Activated CD8-positive, alpha-beta memory T cell treated with anti-CD3 and anti-CD28 coated beads for 1 hour (primary cell): ENCODE measurements around the gene ALPL.
"Not testable (repeated sequence)": the region's sequence is repeated elsewhere in the genome, so short reads cannot be mapped to it uniquely, and the experiment has no call there.

Source experiments
- DNase-seq, 2 donors: peaks; one replicate each; pipeline ENCODE4 v3.0.0-alpha.2; 2020; ENCODE audit warnings: low read depth in 1 of 2; ENCODE audit errors: extremely low read depth in 1 of 2

The ALPL gene

DNA sequence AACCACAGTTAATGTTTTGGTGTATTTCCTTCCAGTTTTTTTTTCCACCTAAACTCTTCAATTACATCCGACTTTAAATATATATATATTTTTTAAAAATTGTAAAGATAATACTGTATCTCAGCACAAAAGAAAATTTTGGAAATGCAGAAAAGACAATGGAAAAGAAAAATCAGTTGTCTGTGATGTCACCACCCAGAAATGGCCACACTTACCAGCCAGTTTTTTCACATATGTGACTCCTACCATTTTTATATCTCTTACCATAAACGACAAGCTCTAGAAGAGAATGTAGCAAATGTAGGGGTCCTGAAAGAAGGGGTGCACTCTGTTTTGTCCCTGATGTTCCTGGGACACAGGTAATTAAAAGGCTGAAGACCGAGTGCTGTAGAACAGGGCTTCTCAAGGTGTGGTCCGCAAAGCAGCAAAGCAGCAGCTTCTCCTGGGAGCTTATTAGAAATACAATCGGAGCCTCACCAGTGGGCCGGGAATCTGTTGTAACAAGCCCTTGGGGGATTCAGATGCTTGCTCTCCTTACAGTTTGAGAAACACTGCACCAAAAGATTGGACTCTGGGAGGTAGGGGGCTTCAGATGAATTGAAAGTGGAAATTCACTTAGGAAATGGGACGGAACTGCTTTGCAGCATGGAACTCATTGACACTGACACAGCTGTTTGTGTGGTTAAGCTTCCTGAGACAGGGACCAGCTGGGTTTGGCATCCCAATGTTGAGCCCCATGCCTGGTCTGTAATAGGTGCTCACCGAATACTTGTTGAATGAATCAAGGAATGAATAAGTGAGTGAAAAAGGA lies 44.1 kb downstream of the ALPL start:
- DNase-seq = no peak

GRCh38 chr1:21559788-21560567 lies 50.8 kb downstream of the ALPL start:
- no peak for DNase-seq

DNA sequence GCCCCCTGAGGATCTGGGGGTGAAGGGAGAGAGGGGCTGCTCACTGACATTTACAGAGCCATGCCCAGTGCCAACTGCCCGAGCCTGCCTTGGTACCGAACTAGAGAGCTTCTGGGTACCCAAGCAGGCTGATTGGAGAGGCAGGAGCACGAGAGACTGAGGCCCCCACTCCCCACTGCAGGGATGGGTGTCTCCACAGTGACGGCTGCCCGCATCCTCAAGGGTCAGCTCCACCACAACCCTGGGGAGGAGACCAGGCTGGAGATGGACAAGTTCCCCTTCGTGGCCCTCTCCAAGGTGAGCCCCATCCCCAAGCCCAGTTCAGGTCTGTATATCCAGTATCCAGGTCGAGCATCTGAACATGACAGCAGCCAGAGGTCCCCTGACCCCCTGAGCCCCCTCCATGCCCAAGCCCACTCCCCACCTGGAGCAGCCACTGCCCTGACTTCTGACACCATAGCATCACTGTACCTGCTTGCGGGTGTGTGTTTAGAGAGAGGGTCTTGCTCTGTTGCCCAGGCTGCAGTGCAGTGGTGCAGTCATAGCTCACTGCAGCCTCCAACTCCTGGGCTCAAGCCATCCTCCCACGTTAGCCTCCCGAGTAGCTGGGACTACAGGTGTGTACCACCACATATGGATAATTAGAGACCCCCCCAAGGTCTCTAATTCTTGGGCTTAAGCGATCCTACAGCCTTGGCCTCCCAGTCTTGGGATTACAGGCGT lies 51.9 kb downstream of the ALPL start:
- no peak for DNase-seq

- DNase-seq = no peak
Observed at GRCh38 chr1:21562896-21563295, 53.7 kb downstream of the ALPL start.

DNA sequence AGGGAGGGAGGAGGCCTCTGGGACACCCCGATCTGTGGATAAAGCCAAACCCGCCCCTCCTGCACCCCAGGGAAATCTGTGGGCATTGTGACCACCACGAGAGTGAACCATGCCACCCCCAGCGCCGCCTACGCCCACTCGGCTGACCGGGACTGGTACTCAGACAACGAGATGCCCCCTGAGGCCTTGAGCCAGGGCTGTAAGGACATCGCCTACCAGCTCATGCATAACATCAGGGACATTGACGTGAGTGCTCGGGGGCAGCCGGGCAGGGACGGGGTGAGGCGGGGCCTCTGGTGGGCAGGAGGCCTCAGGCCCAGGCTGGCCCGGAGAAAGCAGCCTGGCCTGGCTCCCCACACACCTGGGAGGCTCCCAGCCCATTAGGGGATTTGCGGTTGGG lies 54.7 kb downstream of the ALPL start:
- DNase-seq = no peak

GRCh38 chr1:21564521-21565095 lies 55.4 kb downstream of the ALPL start:
- no peak for DNase-seq

GRCh38 chr1:21565285-21565684 lies 56.1 kb downstream of the ALPL start:
- no peak for DNase-seq

DNA sequence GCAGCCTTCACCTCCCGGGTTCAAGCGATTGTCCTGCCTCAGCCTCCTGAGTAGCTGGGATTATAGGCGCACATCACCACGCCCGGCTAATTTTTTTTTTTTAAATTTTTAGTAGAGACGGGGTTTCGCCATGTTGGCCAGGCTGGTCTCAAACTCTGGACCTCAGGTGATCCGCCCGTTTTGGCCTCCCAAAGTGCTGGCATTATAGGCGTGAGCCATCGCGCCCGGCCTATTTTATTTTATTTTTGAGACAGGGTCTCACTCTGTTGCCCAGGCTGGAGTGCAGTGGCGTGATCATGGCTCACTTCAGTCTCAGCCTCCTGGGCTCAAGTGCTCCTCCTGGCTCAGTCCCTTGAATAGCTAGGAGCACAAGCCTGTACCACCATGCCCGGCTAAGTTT lies 57.1 kb downstream of the ALPL start:
- not testable (repeated sequence) for DNase-seq

GRCh38 chr1:21567241-21568005 lies 58.2 kb downstream of the ALPL start:
- DNase-seq = no peak

- no peak for DNase-seq
Observed at GRCh38 chr1:21568006-21568746, 59.0 kb downstream of the ALPL start.

- no peak for DNase-seq
Observed at GRCh38 chr1:21568809-21569385, 59.7 kb downstream of the ALPL start.

GRCh38 chr1:21569820-21570527 lies 60.8 kb downstream of the ALPL start:
- DNase-seq = no peak

DNA sequence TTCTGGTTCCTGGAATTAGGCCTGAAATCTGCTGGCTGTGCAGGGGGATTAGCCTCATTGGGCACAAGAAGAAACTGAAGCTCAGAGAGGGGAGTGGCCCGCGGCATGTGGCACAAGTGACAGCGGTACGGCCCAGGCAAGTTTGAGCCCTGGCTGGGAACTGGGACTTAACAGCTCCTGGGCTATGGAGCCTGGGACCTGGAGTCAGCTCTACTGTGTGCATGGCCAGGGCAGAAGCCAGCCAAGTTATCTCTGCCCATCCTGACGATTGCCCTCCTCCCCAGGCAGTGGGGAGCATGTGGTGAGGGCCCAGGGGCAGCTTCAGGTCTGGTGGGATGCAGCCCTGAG lies 61.3 kb downstream of the ALPL start:
- no peak for DNase-seq

- no peak for DNase-seq
Observed at GRCh38 chr1:21570885-21571284, 61.7 kb downstream of the ALPL start.

DNA sequence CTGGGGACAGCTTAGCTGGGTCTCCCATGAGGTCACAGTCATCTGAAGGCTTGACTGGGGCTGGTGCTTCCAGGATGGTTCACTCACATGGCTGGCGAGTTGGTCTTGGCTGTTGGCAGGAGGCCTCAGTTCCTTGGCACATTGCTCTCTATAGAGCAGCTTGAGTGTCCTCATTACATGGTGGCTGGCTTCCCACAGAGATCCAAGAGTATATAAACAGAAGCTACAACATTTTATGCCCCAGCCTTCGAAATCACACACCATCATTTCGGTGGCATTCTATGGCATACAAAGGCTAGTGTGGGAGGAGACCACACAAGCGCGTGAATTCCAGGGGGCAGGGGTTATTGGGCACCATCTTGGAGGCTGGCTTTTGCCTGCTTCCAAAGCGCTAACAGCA lies 63.0 kb downstream of the ALPL start:
- no peak for DNase-seq

- DNase-seq = no peak
Observed at GRCh38 chr1:21572735-21573277, 63.6 kb downstream of the ALPL start.

GRCh38 chr1:21573475-21573874 lies 64.3 kb downstream of the ALPL start:
- DNase-seq = no peak

DNA sequence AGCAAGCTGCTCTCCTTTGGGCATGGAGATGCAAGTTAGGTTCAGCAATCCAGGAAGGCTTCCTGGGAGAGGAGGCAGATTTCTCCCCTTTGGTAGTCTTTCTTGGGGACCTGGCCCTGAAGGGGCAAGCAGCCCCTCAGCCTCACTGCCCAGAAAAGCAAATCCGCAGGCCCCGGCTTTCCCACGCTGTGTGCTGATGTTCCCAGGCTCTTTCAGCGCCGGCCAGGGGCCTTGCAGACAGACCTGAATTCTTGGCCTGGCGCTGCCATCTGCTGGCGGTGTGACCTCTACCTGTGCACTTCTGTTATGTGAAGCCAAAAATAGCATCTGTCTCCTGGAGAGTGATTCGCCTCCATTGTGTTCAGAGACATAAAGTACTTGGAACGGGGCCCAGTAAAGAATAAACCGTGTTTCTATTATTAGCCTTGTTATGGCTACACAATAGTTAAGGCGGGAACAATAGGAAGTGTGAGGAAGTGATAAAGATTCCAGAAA lies 64.8 kb downstream of the ALPL start:
- DNase-seq = no peak
